Measurements from ENCODE around the gene FOXC1.

DNA sequence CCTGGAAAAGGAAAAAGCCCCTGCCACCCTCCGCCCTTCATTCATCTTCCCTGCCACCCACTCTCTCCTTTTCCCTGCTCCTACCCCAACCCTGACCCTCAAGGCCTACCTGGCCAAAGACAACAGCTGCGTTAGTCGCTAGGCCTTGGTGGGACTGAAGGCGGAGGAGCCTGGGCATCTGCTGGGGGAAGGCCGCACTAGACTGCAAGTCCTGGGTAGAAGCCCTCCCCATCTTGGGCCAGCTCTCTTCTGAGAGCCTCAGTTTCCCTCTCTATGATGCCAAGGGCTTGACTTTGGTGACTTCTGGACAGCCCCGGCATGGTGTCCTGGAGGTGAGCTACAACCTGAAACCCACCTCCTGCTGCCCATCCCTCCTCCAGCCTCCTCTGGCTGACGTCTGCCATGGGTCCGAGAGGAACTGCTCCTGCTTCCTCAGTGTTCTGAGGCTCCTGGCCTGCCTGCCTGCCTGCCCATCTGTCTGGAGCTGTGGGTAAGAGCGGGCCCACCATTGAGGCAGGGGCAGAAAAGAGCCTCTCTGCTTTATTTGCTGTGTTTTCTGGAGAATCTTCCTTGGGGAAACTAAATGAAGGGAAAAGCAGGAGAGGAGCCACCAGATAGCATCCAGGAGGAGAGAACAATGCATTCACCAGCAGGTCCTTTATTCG lies 7.5 kb upstream of the FOXC1 start:
- TF ChIP-seq POLR2AphosphoS5 (IDR thresholded peaks at IDR 0.05; ENCODE audit: low read length): no peak
- no peak for TF ChIP-seq SIN3A (IDR thresholded peaks at IDR 0.05; ENCODE audit: low read depth, low read length)

Data from GM12878 (cell line).